ENCODE measurements around the gene SMC4.
"Not testable (repeated sequence)": the region's sequence is repeated elsewhere in the genome, so short reads cannot be mapped to it uniquely, and the experiment has no call there.

Gene SMC4

GRCh38 chr3:160448845-160449635 lies 49.6 kb downstream of the SMC4 start:
- DNase-seq = no peak

- peak; percentile 95 for DNase-seq
Measured at GRCh38 chr3:160449636-160450598, 50.5 kb downstream of the SMC4 start, which contains the start of gene TRIM59. Gene TRIM59 (minus strand): TSS chr3:160449786. CDS start chr3:160439183, 10,603 bp downstream.

DNA sequence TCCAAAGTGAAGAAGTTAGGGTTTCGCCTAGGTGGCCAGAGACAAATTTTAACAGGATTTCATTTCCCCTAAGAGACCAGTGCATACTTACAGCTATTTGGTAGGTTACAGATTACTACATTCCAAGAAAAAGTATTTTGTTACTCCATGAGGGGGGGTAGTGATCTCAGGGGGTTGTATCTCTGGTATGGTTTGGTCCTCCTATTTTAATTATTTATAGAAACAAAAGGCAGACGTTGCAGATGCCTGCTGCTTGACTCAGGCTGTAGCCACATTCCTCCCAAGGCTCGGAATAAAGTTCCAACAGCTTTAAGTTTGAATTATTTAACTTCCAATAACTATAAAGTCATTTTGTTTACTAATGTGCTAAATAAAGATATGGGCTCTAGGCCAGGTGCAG lies 51.4 kb downstream of the SMC4 start:
- DNase-seq = no peak

DNA sequence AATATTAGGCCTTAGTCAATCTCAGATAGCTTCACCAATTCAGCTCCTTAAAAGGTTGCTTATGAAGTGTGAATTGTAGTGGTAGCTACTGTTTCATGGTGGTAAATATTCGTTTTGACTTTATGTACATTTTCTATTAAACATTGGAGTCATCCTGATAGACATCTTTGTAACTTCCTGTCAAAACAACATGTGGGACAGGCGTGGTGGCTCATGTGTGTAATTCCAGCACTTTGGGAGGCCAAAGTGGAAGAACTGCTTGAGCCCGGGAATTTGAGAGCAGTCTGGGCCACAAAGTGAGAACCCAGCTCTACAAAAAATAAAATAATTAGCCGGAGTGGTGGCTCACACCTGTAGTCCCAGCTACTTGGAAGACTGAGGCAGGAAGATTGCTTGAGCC lies 52.2 kb downstream of the SMC4 start:
- no peak for DNase-seq

- DNase-seq = not testable (repeated sequence)
Measured at GRCh38 chr3:160452251-160452650, 52.8 kb downstream of the SMC4 start.

- DNase-seq = no peak
Measured at GRCh38 chr3:160454995-160455394, 55.5 kb downstream of the SMC4 start.

- DNase-seq = no peak
Measured at GRCh38 chr3:160455846-160456245, 56.4 kb downstream of the SMC4 start.

- DNase-seq = no peak
Measured at GRCh38 chr3:160458151-160458550, 58.7 kb downstream of the SMC4 start.

DNA sequence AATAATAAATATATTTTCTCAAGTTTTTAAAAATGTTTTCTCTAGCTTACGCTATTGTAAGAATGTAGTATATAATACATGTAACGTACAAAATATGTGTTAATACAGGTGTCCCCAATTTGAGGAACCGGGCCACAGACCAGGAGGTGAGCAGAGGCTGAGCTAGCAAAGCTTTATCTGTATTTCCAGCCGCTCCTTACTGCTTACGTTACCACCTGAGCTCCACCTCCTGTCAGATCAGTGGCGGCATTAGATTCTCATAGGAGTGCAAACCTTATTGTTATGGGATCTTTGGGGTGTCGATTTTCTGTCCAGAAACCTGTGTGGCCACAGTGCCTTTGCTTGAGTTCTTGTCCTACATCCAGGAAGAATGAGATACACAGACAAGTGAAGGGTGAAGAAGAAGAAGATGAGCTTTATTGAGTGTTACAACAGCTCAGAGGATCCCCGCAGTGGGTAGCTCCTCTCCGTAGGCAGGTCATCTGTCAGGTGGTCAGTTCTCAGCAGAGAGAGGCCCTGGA lies 60.1 kb downstream of the SMC4 start:
- DNase-seq = no peak

- no peak for DNase-seq
Measured at GRCh38 chr3:160460033-160460432, 60.6 kb downstream of the SMC4 start.

DNA sequence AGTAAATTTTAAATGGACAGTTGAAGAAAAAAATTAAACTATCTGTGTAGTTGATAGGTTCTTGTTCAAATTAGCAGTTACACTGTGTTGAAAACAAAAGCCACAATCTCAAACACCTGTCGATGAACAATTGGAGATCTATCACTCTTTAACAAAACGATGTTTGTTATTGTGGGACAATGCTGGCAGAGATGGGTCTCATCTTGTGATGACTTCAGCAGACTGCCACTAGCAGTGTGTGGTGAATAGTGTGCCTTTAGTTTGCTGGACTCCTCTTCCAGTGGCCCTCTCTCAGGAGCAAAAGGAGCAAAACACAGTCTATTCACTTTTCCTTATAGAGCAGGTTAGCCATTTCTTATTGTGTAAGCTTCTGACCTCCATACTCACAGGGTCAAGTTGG lies 64.9 kb downstream of the SMC4 start:
- DNase-seq = no peak

DNA sequence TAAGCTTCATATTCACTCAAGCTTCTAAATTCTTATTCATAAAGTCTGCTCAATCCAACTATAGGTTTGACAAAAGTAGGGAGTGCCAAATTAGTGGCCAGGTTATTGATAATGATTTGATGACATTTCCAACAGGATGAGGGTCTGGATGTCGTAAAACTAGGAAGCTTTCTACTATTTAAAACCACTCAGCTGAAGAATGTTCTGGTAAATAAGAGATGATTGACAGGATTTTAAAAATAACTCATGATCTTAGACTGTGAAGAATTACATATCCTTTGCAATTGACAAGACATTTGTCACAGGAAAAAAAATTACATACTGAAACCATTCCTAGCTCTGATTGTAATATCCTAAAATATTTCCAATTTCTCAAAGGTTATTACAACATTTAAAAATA lies 65.5 kb downstream of the SMC4 start:
- no peak for DNase-seq

- no peak for DNase-seq
Measured at GRCh38 chr3:160470181-160470580, 70.7 kb downstream of the SMC4 start.

DNA sequence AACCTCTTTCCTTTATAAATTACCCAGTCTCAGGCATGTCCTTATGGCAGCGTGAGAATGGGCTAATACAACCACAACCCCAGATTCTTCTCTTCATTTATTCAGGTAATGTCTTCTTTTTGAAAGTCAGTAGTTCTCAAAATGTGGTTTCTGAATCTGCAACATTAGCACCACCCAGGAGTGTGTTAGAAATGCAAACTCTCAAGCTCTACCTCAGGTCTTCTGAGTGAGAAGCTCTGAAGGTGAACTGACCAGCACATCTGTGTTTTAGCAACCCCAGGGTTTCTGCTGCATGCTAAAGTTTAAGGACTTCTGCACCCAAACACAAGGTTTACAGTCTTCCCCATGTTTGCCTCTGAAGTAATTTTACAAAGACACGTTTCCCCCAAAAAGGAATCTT lies 72.4 kb downstream of the SMC4 start:
- DNase-seq = no peak

- no peak for DNase-seq
Measured at GRCh38 chr3:160472344-160472743, 72.9 kb downstream of the SMC4 start.

- no peak for DNase-seq
Measured at GRCh38 chr3:160473221-160473620, 73.8 kb downstream of the SMC4 start.

DNA sequence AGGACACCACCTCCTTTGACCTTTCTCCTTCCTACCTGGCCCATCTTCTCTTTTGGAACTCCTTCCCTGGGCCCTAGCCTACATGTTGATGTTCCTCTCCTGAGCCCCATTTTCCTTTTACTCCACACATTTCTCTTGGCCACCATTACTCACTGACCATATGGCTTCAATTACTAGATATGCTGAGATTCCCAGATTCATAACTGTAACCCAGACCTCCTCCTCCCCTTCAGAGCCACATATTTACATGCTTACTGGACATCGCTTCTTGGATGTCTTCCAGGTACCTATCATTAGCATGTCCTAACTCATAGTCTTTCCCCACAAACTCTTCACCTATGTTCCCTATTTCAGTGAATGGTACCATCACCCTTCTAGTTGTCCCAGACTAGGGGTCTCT lies 74.5 kb downstream of the SMC4 start:
- no peak for DNase-seq

DNA sequence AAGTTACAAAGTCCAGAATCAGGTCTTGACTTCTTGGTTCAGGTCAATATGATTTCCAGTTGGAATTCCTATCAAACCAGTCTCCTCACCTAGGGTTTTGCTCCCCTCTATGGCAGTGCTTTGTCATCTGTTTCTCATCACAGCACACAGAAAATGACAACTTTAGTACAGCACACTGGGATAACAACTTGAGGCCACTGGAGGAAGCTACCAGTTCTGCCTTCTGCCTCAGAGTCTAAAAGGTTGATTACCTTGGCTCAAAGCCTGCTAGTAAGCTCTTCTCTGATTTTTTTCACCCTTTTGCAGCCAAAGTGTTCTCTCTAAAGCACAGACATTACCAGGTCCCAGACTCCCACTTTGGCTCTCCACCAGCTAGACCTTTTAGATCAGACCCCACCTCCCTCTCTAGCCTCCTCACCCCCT lies 75.0 kb downstream of the SMC4 start:
- no peak for DNase-seq

DNA sequence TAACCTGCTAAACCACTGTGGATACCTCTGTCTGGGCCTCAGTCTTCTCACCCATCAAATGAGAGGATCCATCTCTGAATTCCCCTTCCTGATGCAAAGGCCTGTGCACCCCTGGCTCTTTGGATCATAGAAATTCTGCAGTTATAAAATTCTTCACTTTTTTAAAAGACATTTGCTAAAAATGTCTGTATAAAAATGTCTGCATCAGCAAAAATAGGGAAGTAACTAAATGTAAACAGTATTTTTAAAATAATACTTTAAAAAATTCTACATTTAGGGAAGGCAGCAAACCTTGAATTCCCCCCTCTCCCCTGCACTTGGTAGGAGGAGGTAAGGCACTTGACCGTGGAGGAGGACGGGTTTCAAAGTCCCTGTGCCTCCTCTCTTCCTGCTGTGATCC lies 75.7 kb downstream of the SMC4 start:
- no peak for DNase-seq

- DNase-seq = no peak
Measured at GRCh38 chr3:160475884-160476283, 76.4 kb downstream of the SMC4 start.

DNA sequence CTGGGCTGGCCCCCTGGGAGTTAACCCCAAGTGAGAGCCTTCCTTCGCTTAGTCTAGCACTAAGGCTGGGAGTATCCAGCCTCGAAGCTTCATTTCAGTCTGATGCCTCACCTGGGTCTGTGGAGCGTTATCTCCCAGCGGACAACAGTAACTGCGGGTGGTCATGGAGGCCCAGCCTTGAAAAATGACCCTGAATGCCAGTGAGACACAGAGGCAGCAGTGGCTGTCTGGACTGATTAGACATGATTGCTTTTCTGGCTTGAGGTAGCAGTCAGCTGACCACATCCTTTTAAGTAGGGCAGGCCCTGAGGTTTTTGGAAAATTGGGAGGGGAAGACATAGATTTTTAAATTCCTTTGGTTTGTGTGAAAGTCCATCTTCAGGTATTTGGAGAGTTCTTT lies 78.3 kb downstream of the SMC4 start:
- DNase-seq = no peak

DNA sequence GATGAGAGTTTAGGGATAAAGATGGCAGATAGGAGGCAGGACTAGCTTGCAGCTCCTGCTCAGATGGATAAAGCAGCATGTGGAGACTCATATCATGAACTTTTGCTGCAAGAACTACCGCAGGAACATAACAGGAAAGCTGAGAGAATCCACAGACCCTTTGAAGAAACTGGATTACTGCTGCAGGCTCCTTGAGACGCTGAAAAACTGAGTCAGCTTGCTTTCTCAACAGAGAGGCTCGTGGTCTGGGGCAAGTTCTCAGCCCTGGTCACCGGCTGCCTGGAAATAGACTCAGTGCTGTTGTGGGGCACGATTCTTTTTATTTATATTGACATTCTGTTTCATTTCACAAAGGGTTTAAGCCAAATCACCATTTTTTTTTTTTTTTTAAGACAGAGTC lies 78.9 kb downstream of the SMC4 start:
- DNase-seq = no peak

- DNase-seq = no peak
Measured at GRCh38 chr3:160479376-160479775, 79.9 kb downstream of the SMC4 start.

DNA sequence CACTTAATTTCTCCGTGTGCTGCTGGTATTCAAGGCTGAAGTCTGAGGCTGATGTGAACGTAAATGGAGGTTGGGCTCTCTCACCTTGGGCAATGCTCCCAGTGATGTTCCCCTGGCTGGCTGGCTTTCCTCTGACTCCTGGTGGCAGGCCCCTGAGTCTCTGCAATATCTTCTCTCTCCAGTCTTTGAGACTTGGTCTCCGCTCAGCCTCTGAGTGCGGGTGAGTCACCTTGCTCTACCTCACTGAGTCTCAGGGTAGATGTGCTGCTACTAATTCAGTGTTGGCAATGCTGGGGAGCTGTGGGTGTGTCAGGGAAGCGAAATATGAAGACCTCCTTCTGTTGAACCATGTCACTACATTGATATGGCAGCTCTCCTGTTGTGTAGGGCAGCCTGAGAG lies 81.5 kb downstream of the SMC4 start:
- no peak for DNase-seq

All from stimulated activated CD4-positive, alpha-beta T cell treated with anti-CD3 and anti-CD28 coated beads, Interleukin-12 subunit alpha, Interleukin-12 subunit beta, amount 100 ng/mL, for 4 hours (primary cell).